ENCODE measurements around the gene ZNRF4. TPM values are rescaled to one million over a fixed set of nuclear protein-coding genes. Genes with fewer than 3 reads are reported as not detected.
"Not testable (repeated sequence)": the region's sequence is repeated elsewhere in the genome, so short reads cannot be mapped to it uniquely, and the experiment has no call there.

Gene ZNRF4
- total and polyA plus RNA-seq, 10 of the 15 experiments (the other 5 are each of a cell fraction or from before 2014, with no cell fraction given) = not detected

DNA sequence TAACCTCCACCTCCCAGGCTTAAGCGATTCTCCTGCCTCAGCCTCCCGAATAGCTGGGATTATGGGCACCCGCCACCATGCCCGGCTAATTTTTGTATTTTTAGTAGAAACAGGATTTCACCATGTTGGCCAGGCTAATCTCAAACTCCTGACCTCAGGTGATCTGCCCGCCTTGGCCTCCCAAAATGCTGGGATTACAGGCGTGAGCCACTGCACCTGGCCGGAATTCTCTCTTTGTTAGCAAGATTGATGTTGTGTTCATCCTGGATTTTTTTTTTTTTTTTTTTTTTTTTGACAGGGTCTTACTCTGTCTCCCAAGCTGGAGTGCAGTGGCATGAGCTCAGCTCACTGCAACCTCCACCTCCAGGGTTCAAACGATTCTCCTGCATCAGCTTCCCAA lies 16.5 kb upstream of the ZNRF4 start:
- intact Hi-C loops (cut with micrococcal nuclease; ENCODE audit: unreplicated experiment); CTCF ChIA-PET; in situ Hi-C loops (cut with MboI); H4K20me1 ChIP-seq (ENCODE audit: control insufficient read depth, insufficient read depth); H3K9ac ChIP-seq (ENCODE audit: control insufficient read depth, insufficient read depth, low read length); H3K79me2 ChIP-seq (ENCODE audit: control insufficient read depth, insufficient read depth, low read length); H3K27ac ChIP-seq (ENCODE audit: control insufficient read depth, insufficient read depth); SMC1A ChIA-PET (ENCODE audit: uncharacterized antibody, unreplicated experiment); H3K4me1 ChIP-seq (ENCODE audit: control insufficient read depth, insufficient read depth, low read length); DNase-seq (ENCODE audit: low read depth, low spot score); BruUV-seq (replicated peaks); ATAC-seq; H3K36me3 ChIP-seq (ENCODE audit: control insufficient read depth in 2 of 2, insufficient read depth in 2 of 2, low read length in 1 of 2); H3K9me3 ChIP-seq (replicated peaks; ENCODE audit: control insufficient read depth, insufficient read depth, low read length); H3K4me3 ChIP-seq; POLR2A ChIA-PET; H2AFZ ChIP-seq (ENCODE audit: control insufficient read depth, low read depth, low read length); FAIRE-seq; H3K4me2 ChIP-seq (ENCODE audit: control insufficient read depth, insufficient read depth); H3K27me3 ChIP-seq (replicated peaks in 1 of 2; ENCODE audit: control insufficient read depth in 2 of 2, insufficient read depth in 2 of 2, low read length in 1 of 2); RAD21 ChIA-PET (ENCODE audit: unreplicated experiment): not testable (repeated sequence)
- 48% methylated on average over 8 of the region's 8 CpGs for WGBS (ENCODE audit: insufficient coverage, insufficient replicate concordance, low lambda C conversion rate, missing lambda C conversion rate)

DNA sequence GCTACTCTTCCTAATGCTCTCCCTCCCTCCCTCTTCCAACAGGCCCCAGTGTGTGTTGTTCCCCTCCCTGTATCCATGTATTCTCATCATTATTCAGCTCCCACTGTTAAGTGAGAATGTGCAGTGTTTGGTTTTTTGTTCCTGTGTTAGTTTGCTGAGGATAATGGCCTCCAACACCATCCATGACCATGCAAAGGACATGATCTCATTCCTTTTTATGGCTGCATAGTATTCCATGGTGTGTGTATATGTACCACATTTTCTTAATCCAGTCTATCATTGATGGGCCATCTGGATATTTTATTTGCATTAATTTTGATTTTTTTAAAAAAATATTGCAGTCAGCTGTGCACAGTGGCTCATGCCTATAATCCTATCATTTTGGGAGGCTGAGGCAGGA lies 15.8 kb upstream of the ZNRF4 start:
- H3K4me2 ChIP-seq (ENCODE audit: control insufficient read depth, insufficient read depth) = no peak overlapping the region
- ChIA-PET POLR2A (no interaction called here), SMC1A (ENCODE audit: uncharacterized antibody, unreplicated experiment) (no interaction called here), RAD21 (ENCODE audit: unreplicated experiment) (no interaction called here), CTCF (interaction anchor here (0.5 kb wide), 1 partner anchor 13 kb away, joined by 4 read pairs; no protein-coding TSS in a partner anchor)
- DNase-seq (ENCODE audit: low read depth, low spot score) (no peak), FAIRE-seq (no peak), ATAC-seq (no peak)
- no peaks in the 10 kb centered on the region for H3K79me2 ChIP-seq (ENCODE audit: control insufficient read depth, insufficient read depth, low read length)
- in situ Hi-C loops (cut with MboI) = no loop called here
- H4K20me1 ChIP-seq (ENCODE audit: control insufficient read depth, insufficient read depth) = no peaks in the 10 kb centered on the region
- H3K9me3 ChIP-seq (replicated peaks; ENCODE audit: control insufficient read depth, insufficient read depth, low read length) = no peaks in the 10 kb centered on the region
- no peaks in the 10 kb centered on the region for H3K4me1 ChIP-seq (ENCODE audit: control insufficient read depth, insufficient read depth, low read length)
- H3K27me3 ChIP-seq (replicated peaks in 1 of 2; ENCODE audit: control insufficient read depth in 2 of 2, insufficient read depth in 2 of 2, low read length in 1 of 2) = no peaks in the 10 kb centered on the region
- no peak overlapping the region for H3K9ac ChIP-seq (ENCODE audit: control insufficient read depth, insufficient read depth, low read length)
- intact Hi-C loops (cut with micrococcal nuclease; ENCODE audit: unreplicated experiment) = no loop called here
- H3K36me3 ChIP-seq (ENCODE audit: control insufficient read depth in 2 of 2, insufficient read depth in 2 of 2, low read length in 1 of 2) = no peaks in the 10 kb centered on the region
- TF ChIP-seq ZNF24 (IDR thresholded peaks at IDR 0.05) (no peak), EZH2 (IDR thresholded peaks at IDR 0.05; ENCODE audit: borderline replicate concordance, control insufficient read depth, low read depth, low read length) (no peak), SPI1 (IDR thresholded peaks at IDR 0.05; ENCODE audit: borderline replicate concordance, insufficient read depth, low read depth, low read length) (no peak), EGR1 (IDR thresholded peaks at IDR 0.05; ENCODE audit: borderline replicate concordance in 1 of 2, low read depth in 2 of 2, low read length in 2 of 2) (no peak), SRF (IDR thresholded peaks at IDR 0.05; ENCODE audit: low read depth in 2 of 2, low read length in 2 of 2) (no peak)
- TF ChIP-seq, protein P1, sequence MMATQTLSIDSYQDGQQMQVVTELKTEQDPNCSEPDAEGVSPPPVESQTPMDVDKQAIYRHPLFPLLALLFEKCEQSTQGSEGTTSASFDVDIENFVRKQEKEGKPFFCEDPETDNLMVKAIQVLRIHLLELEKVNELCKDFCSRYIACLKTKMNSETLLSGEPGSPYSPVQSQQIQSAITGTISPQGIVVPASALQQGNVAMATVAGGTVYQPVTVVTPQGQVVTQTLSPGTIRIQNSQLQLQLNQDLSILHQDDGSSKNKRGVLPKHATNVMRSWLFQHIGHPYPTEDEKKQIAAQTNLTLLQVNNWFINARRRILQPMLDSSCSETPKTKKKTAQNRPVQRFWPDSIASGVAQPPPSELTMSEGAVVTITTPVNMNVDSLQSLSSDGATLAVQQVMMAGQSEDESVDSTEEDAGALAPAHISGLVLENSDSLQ (IDR thresholded peaks at IDR 0.05) = no peak
- H3K4me3 ChIP-seq = no peak overlapping the region
- H2AFZ ChIP-seq (ENCODE audit: control insufficient read depth, low read depth, low read length) = no peak overlapping the region
- no TSS peak for BruUV-seq (replicated peaks)
- H3K27ac ChIP-seq (ENCODE audit: control insufficient read depth, insufficient read depth) = no peak overlapping the region

Measured in GM12878 (cell line).